Measurements from ENCODE around the gene THSD7A.
"Not testable (repeated sequence)": the region's sequence is repeated elsewhere in the genome, so short reads cannot be mapped to it uniquely, and the experiment has no call there.

THSD7A gene

GRCh38 chr7:11527707-11528106 lies 304.3 kb downstream of the THSD7A start:
- H3K9me3 ChIP-seq (ENCODE audit: control extremely low read depth in 1 of 5, control insufficient read depth in 4 of 5, insufficient read depth in 2 of 5, low read depth in 1 of 5, low read length in 4 of 5): peaks cover 0 to 3% (median 2%) of the 10 kb centered on the region in 5 experiments
- H3K4me1 ChIP-seq (ENCODE audit: control extremely low read depth in 1 of 4, control insufficient read depth in 4 of 4, insufficient read depth in 4 of 4, low read length in 3 of 4): no peaks in the 10 kb centered on the region
- ChIA-PET CTCF (no interaction called here), POLR2A (interaction anchor here (0.6 kb wide), 1 partner anchor 118 kb away, joined by 3 read pairs; no protein-coding TSS in a partner anchor)
- H3K36me3 ChIP-seq (ENCODE audit: control insufficient read depth in 4 of 4, insufficient read depth in 4 of 4, low read length in 3 of 4): no peaks in the 10 kb centered on the region
- no peak overlapping the region for H3K27ac ChIP-seq (ENCODE audit: insufficient read depth in 1 of 2, low read depth in 1 of 2, low read length in 2 of 2, poor library complexity in 1 of 2, severe bottlenecking in 2 of 2)
- H3K4me3 ChIP-seq (ENCODE audit: control insufficient read depth in 1 of 7, extremely low read depth in 1 of 7, insufficient read depth in 4 of 7, low read depth in 2 of 7, low read length in 6 of 7): no peak overlapping the region
- no peaks in the 10 kb centered on the region for H3K27me3 ChIP-seq (replicated peaks in 2 of 5; ENCODE audit: control insufficient read depth in 4 of 5, insufficient read depth in 5 of 5, low read length in 4 of 5)
- 100% methylated on average over 1 of the region's 2 CpGs for WGBS (ENCODE audit: insufficient coverage)
- DNase-seq: no peak

- ChIA-PET CTCF (no interaction called here), POLR2A (no interaction called here)
- no peak overlapping the region for H3K4me3 ChIP-seq (ENCODE audit: control insufficient read depth in 1 of 7, extremely low read depth in 1 of 7, insufficient read depth in 4 of 7, low read depth in 2 of 7, low read length in 6 of 7)
- peaks cover 0 to 3% (median 2%) of the 10 kb centered on the region in 5 experiments for H3K9me3 ChIP-seq (ENCODE audit: control extremely low read depth in 1 of 5, control insufficient read depth in 4 of 5, insufficient read depth in 2 of 5, low read depth in 1 of 5, low read length in 4 of 5)
- H3K36me3 ChIP-seq (ENCODE audit: control insufficient read depth in 4 of 4, insufficient read depth in 4 of 4, low read length in 3 of 4): no peaks in the 10 kb centered on the region
- DNase-seq: no peak
- no peak overlapping the region for H3K27ac ChIP-seq (ENCODE audit: insufficient read depth in 1 of 2, low read depth in 1 of 2, low read length in 2 of 2, poor library complexity in 1 of 2, severe bottlenecking in 2 of 2)
- H3K4me1 ChIP-seq (ENCODE audit: control extremely low read depth in 1 of 4, control insufficient read depth in 4 of 4, insufficient read depth in 4 of 4, low read length in 3 of 4): no peaks in the 10 kb centered on the region
- H3K27me3 ChIP-seq (replicated peaks in 2 of 5; ENCODE audit: control insufficient read depth in 4 of 5, insufficient read depth in 5 of 5, low read length in 4 of 5): no peaks in the 10 kb centered on the region
- WGBS (ENCODE audit: insufficient coverage): 100% methylated on average over 3 of the region's 5 CpGs
Measured at GRCh38 chr7:11524476-11525397, 307.3 kb downstream of the THSD7A start.

GRCh38 chr7:11521964-11522499 lies 310.0 kb downstream of the THSD7A start:
- no CpG with 5 or more reads among the region's 2 CpGs for WGBS (ENCODE audit: insufficient coverage)
- H3K9me3 ChIP-seq (ENCODE audit: control extremely low read depth in 1 of 5, control insufficient read depth in 4 of 5, insufficient read depth in 2 of 5, low read depth in 1 of 5, low read length in 4 of 5); POLR2A ChIA-PET; H3K27me3 ChIP-seq (replicated peaks in 2 of 5; ENCODE audit: control insufficient read depth in 4 of 5, insufficient read depth in 5 of 5, low read length in 4 of 5); H3K4me3 ChIP-seq (ENCODE audit: control insufficient read depth in 1 of 7, extremely low read depth in 1 of 7, insufficient read depth in 4 of 7, low read depth in 2 of 7, low read length in 6 of 7); DNase-seq; H3K27ac ChIP-seq (ENCODE audit: insufficient read depth in 1 of 2, low read depth in 1 of 2, low read length in 2 of 2, poor library complexity in 1 of 2, severe bottlenecking in 2 of 2); H3K36me3 ChIP-seq (ENCODE audit: control insufficient read depth in 4 of 4, insufficient read depth in 4 of 4, low read length in 3 of 4); CTCF ChIA-PET; H3K4me1 ChIP-seq (ENCODE audit: control extremely low read depth in 1 of 4, control insufficient read depth in 4 of 4, insufficient read depth in 4 of 4, low read length in 3 of 4): not testable (repeated sequence)

GRCh38 chr7:11517853-11518252 lies 314.1 kb downstream of the THSD7A start:
- Histone ChIP-seq H3K9me3 (ENCODE audit: control extremely low read depth in 1 of 5, control insufficient read depth in 4 of 5, insufficient read depth in 2 of 5, low read depth in 1 of 5, low read length in 4 of 5) (no peaks in the 10 kb centered on the region), H3K27me3 (replicated peaks in 2 of 5; ENCODE audit: control insufficient read depth in 4 of 5, insufficient read depth in 5 of 5, low read length in 4 of 5) (no peaks in the 10 kb centered on the region), H3K4me3 (ENCODE audit: control insufficient read depth in 1 of 7, extremely low read depth in 1 of 7, insufficient read depth in 4 of 7, low read depth in 2 of 7, low read length in 6 of 7) (no peak overlapping the region), H3K27ac (ENCODE audit: insufficient read depth in 1 of 2, low read depth in 1 of 2, low read length in 2 of 2, poor library complexity in 1 of 2, severe bottlenecking in 2 of 2) (no peak overlapping the region), H3K36me3 (ENCODE audit: control insufficient read depth in 4 of 4, insufficient read depth in 4 of 4, low read length in 3 of 4) (no peaks in the 10 kb centered on the region), H3K4me1 (ENCODE audit: control extremely low read depth in 1 of 4, control insufficient read depth in 4 of 4, insufficient read depth in 4 of 4, low read length in 3 of 4) (no peaks in the 10 kb centered on the region)
- no CpG with 5 or more reads among the region's 1 CpG for WGBS (ENCODE audit: insufficient coverage)
- ChIA-PET POLR2A (no interaction called here), CTCF (interaction anchor here (1.4 kb wide), 1 partner anchor 11 kb away, joined by 3 read pairs; no protein-coding TSS in a partner anchor)
- no peak for DNase-seq

GRCh38 chr7:11516328-11516727 lies 315.7 kb downstream of the THSD7A start:
- WGBS (ENCODE audit: insufficient coverage): no CpG with 5 or more reads among the region's 3 CpGs
- no peaks in the 10 kb centered on the region for H3K4me1 ChIP-seq (ENCODE audit: control extremely low read depth in 1 of 4, control insufficient read depth in 4 of 4, insufficient read depth in 4 of 4, low read length in 3 of 4)
- H3K27me3 ChIP-seq (replicated peaks in 2 of 5; ENCODE audit: control insufficient read depth in 4 of 5, insufficient read depth in 5 of 5, low read length in 4 of 5): no peaks in the 10 kb centered on the region
- no peak overlapping the region for H3K4me3 ChIP-seq (ENCODE audit: control insufficient read depth in 1 of 7, extremely low read depth in 1 of 7, insufficient read depth in 4 of 7, low read depth in 2 of 7, low read length in 6 of 7)
- ChIA-PET POLR2A (no interaction called here), CTCF (no interaction called here)
- H3K27ac ChIP-seq (ENCODE audit: insufficient read depth in 1 of 2, low read depth in 1 of 2, low read length in 2 of 2, poor library complexity in 1 of 2, severe bottlenecking in 2 of 2): no peak overlapping the region
- no peaks in the 10 kb centered on the region for H3K9me3 ChIP-seq (ENCODE audit: control extremely low read depth in 1 of 5, control insufficient read depth in 4 of 5, insufficient read depth in 2 of 5, low read depth in 1 of 5, low read length in 4 of 5)
- no peak for DNase-seq
- no peaks in the 10 kb centered on the region for H3K36me3 ChIP-seq (ENCODE audit: control insufficient read depth in 4 of 4, insufficient read depth in 4 of 4, low read length in 3 of 4)

GRCh38 chr7:11513460-11513859 lies 318.5 kb downstream of the THSD7A start:
- Histone ChIP-seq H3K4me1 (ENCODE audit: control extremely low read depth in 1 of 4, control insufficient read depth in 4 of 4, insufficient read depth in 4 of 4, low read length in 3 of 4) (no peaks in the 10 kb centered on the region), H3K4me3 (ENCODE audit: control insufficient read depth in 1 of 7, extremely low read depth in 1 of 7, insufficient read depth in 4 of 7, low read depth in 2 of 7, low read length in 6 of 7) (no peak overlapping the region), H3K36me3 (ENCODE audit: control insufficient read depth in 4 of 4, insufficient read depth in 4 of 4, low read length in 3 of 4) (no peaks in the 10 kb centered on the region), H3K27ac (ENCODE audit: insufficient read depth in 1 of 2, low read depth in 1 of 2, low read length in 2 of 2, poor library complexity in 1 of 2, severe bottlenecking in 2 of 2) (no peak overlapping the region), H3K27me3 (replicated peaks in 2 of 5; ENCODE audit: control insufficient read depth in 4 of 5, insufficient read depth in 5 of 5, low read length in 4 of 5) (no peaks in the 10 kb centered on the region), H3K9me3 (ENCODE audit: control extremely low read depth in 1 of 5, control insufficient read depth in 4 of 5, insufficient read depth in 2 of 5, low read depth in 1 of 5, low read length in 4 of 5) (no peaks in the 10 kb centered on the region)
- CTCF ChIA-PET: no interaction called here
- POLR2A ChIA-PET: no interaction called here
- DNase-seq: no peak
- no CpG with 5 or more reads among the region's 1 CpG for WGBS (ENCODE audit: insufficient coverage)

- H3K36me3 ChIP-seq (ENCODE audit: control insufficient read depth in 4 of 4, insufficient read depth in 4 of 4, low read length in 3 of 4): no peaks in the 10 kb centered on the region
- ChIA-PET POLR2A (no interaction called here), CTCF (no interaction called here)
- WGBS (ENCODE audit: insufficient coverage): no CpG with 5 or more reads among the region's 1 CpG
- H3K27ac ChIP-seq (ENCODE audit: insufficient read depth in 1 of 2, low read depth in 1 of 2, low read length in 2 of 2, poor library complexity in 1 of 2, severe bottlenecking in 2 of 2): no peak overlapping the region
- no peak for DNase-seq
- H3K27me3 ChIP-seq (replicated peaks in 2 of 5; ENCODE audit: control insufficient read depth in 4 of 5, insufficient read depth in 5 of 5, low read length in 4 of 5): no peaks in the 10 kb centered on the region
- peaks cover 0 to 6% (median 0%) of the 10 kb centered on the region in 5 experiments for H3K9me3 ChIP-seq (ENCODE audit: control extremely low read depth in 1 of 5, control insufficient read depth in 4 of 5, insufficient read depth in 2 of 5, low read depth in 1 of 5, low read length in 4 of 5)
- H3K4me3 ChIP-seq (ENCODE audit: control insufficient read depth in 1 of 7, extremely low read depth in 1 of 7, insufficient read depth in 4 of 7, low read depth in 2 of 7, low read length in 6 of 7): no peak overlapping the region
- no peaks in the 10 kb centered on the region for H3K4me1 ChIP-seq (ENCODE audit: control extremely low read depth in 1 of 4, control insufficient read depth in 4 of 4, insufficient read depth in 4 of 4, low read length in 3 of 4)
Measured at GRCh38 chr7:11507929-11508328, 324.1 kb downstream of the THSD7A start.

All from common myeloid progenitor, CD34-positive (primary cell).